Neuron (in vitro differentiated cells): Measurements from ENCODE around the gene RAC2.

Experiments used
- H2AFZ ChIP-seq: one replicate; pipeline ENCODE4 v1.6.1; 2013; ENCODE audit warnings: low read depth, mild to moderate bottlenecking, inconsistent platforms, low read length, moderate library complexity
- H3K27me3 ChIP-seq: one replicate; pipeline ENCODE4 v1.6.1; 2013; ENCODE audit warnings: low read length; ENCODE audit not compliant: insufficient read depth
- H3K36me3 ChIP-seq: one replicate; pipeline ENCODE4 v1.6.1; 2013; ENCODE audit warnings: low read length; ENCODE audit not compliant: insufficient read depth
- H3K4me1 ChIP-seq: one replicate; pipeline ENCODE4 v1.6.1; 2013; ENCODE audit warnings: low read length; ENCODE audit not compliant: insufficient read depth
- H3K4me3 ChIP-seq: 2 replicates; pipeline ENCODE4 v1.5.1; 2013; ENCODE audit warnings: mild to moderate bottlenecking, low read length, moderate library complexity
- H3K9me3 ChIP-seq: one replicate; pipeline ENCODE4 v1.6.1; 2013; ENCODE audit warnings: low read length

Gene RAC2

GRCh38 chr22:37282385-37282677 is 38.3 kb upstream of the RAC2 start, which contains the start of gene CYTH4:
Gene CYTH4, plus strand, starts transcription at chr22:37282508. Its CDS starts 62 bp downstream, at chr22:37282570.
- Histone ChIP-seq H3K36me3 (no peaks in the 10 kb centered on the region), H2AFZ (no peak within 1 kb of the TSS), H3K9me3 (no peaks in the 10 kb centered on the region), H3K4me1 (no peaks in the 10 kb centered on the region), H3K27me3 (peaks cover 10% of the 10 kb centered on the region), H3K4me3 (no peak within 1 kb of the TSS)

- Histone ChIP-seq H3K4me1 (no peaks in the 10 kb centered on the region), H3K4me3 (no peak overlapping the region), H3K9me3 (no peaks in the 10 kb centered on the region), H3K27me3 (peaks cover 10% of the 10 kb centered on the region), H2AFZ (no peak overlapping the region), H3K36me3 (no peaks in the 10 kb centered on the region)
Measured at GRCh38 chr22:37281646-37282384, 37.7 kb upstream of the RAC2 start.

GRCh38 chr22:37281195-37281594 is 37.1 kb upstream of the RAC2 start:
- Histone ChIP-seq H3K27me3 (peaks cover 10% of the 10 kb centered on the region), H3K4me1 (no peaks in the 10 kb centered on the region), H2AFZ (no peak overlapping the region), H3K4me3 (no peak overlapping the region), H3K9me3 (no peaks in the 10 kb centered on the region), H3K36me3 (no peaks in the 10 kb centered on the region)

GRCh38 chr22:37280718-37281117 is 36.6 kb upstream of the RAC2 start:
- Histone ChIP-seq H3K4me1 (no peaks in the 10 kb centered on the region), H2AFZ (no peak overlapping the region), H3K36me3 (no peaks in the 10 kb centered on the region), H3K4me3 (no peak overlapping the region), H3K27me3 (peaks cover 10% of the 10 kb centered on the region), H3K9me3 (no peaks in the 10 kb centered on the region)

- Histone ChIP-seq H2AFZ (no peak overlapping the region), H3K36me3 (no peaks in the 10 kb centered on the region), H3K4me3 (no peak overlapping the region), H3K27me3 (peaks cover 10% of the 10 kb centered on the region), H3K9me3 (no peaks in the 10 kb centered on the region), H3K4me1 (no peaks in the 10 kb centered on the region)
Measured at GRCh38 chr22:37279331-37280181, 35.5 kb upstream of the RAC2 start.

- no peaks in the 10 kb centered on the region for H3K27me3 ChIP-seq
- H3K4me1 ChIP-seq = no peaks in the 10 kb centered on the region
- H2AFZ ChIP-seq = no peak overlapping the region
- H3K4me3 ChIP-seq = no peak overlapping the region
- H3K9me3 ChIP-seq = no peaks in the 10 kb centered on the region
- no peaks in the 10 kb centered on the region for H3K36me3 ChIP-seq
Measured at GRCh38 chr22:37278261-37278660, 34.2 kb upstream of the RAC2 start.

GRCh38 chr22:37277384-37277783 is 33.3 kb upstream of the RAC2 start:
- Histone ChIP-seq H3K27me3 (no peaks in the 10 kb centered on the region), H3K4me3 (no peak overlapping the region), H3K4me1 (no peaks in the 10 kb centered on the region), H2AFZ (no peak overlapping the region), H3K9me3 (no peaks in the 10 kb centered on the region), H3K36me3 (no peaks in the 10 kb centered on the region)

- H2AFZ ChIP-seq = no peak overlapping the region
- no peaks in the 10 kb centered on the region for H3K9me3 ChIP-seq
- no peaks in the 10 kb centered on the region for H3K27me3 ChIP-seq
- no peaks in the 10 kb centered on the region for H3K4me1 ChIP-seq
- no peaks in the 10 kb centered on the region for H3K36me3 ChIP-seq
- H3K4me3 ChIP-seq = no peak overlapping the region
Measured at GRCh38 chr22:37276776-37277175, 32.7 kb upstream of the RAC2 start.

GRCh38 chr22:37275622-37276021 is 31.6 kb upstream of the RAC2 start:
- Histone ChIP-seq H3K36me3 (no peaks in the 10 kb centered on the region), H3K9me3 (no peaks in the 10 kb centered on the region), H3K4me1 (no peaks in the 10 kb centered on the region), H3K27me3 (no peaks in the 10 kb centered on the region), H3K4me3 (no peak overlapping the region), H2AFZ (no peak overlapping the region)

- H3K4me3 ChIP-seq = no peak overlapping the region
- no peaks in the 10 kb centered on the region for H3K27me3 ChIP-seq
- no peaks in the 10 kb centered on the region for H3K4me1 ChIP-seq
- H3K9me3 ChIP-seq = no peaks in the 10 kb centered on the region
- no peaks in the 10 kb centered on the region for H3K36me3 ChIP-seq
- H2AFZ ChIP-seq = no peak overlapping the region
Measured at GRCh38 chr22:37275134-37275533, 31.1 kb upstream of the RAC2 start.

GRCh38 chr22:37274380-37274862 is 30.4 kb upstream of the RAC2 start:
- Histone ChIP-seq H3K27me3 (no peaks in the 10 kb centered on the region), H2AFZ (no peak overlapping the region), H3K36me3 (no peaks in the 10 kb centered on the region), H3K9me3 (no peaks in the 10 kb centered on the region), H3K4me1 (no peaks in the 10 kb centered on the region), H3K4me3 (no peak overlapping the region)

- no peak overlapping the region for H2AFZ ChIP-seq
- no peaks in the 10 kb centered on the region for H3K9me3 ChIP-seq
- no peak overlapping the region for H3K4me3 ChIP-seq
- H3K27me3 ChIP-seq = no peaks in the 10 kb centered on the region
- H3K36me3 ChIP-seq = no peaks in the 10 kb centered on the region
- no peaks in the 10 kb centered on the region for H3K4me1 ChIP-seq
Measured at GRCh38 chr22:37273846-37274225, 29.8 kb upstream of the RAC2 start.

GRCh38 chr22:37273126-37273845 is 29.2 kb upstream of the RAC2 start:
- no peaks in the 10 kb centered on the region for H3K27me3 ChIP-seq
- H3K4me1 ChIP-seq = no peaks in the 10 kb centered on the region
- no peak overlapping the region for H2AFZ ChIP-seq
- no peaks in the 10 kb centered on the region for H3K9me3 ChIP-seq
- H3K4me3 ChIP-seq = no peak overlapping the region
- H3K36me3 ChIP-seq = no peaks in the 10 kb centered on the region
